ENCODE data around the gene PON2. TPM values are rescaled to one million over a fixed set of nuclear protein-coding genes. Genes with fewer than 3 reads are reported as not detected.

Gene PON2
- total and polyA plus RNA-seq, 2 of the 8 experiments (the other 6 are each of a cell fraction or from before 2014, with no cell fraction given), result 20.6 to 31.0 TPM

DNA sequence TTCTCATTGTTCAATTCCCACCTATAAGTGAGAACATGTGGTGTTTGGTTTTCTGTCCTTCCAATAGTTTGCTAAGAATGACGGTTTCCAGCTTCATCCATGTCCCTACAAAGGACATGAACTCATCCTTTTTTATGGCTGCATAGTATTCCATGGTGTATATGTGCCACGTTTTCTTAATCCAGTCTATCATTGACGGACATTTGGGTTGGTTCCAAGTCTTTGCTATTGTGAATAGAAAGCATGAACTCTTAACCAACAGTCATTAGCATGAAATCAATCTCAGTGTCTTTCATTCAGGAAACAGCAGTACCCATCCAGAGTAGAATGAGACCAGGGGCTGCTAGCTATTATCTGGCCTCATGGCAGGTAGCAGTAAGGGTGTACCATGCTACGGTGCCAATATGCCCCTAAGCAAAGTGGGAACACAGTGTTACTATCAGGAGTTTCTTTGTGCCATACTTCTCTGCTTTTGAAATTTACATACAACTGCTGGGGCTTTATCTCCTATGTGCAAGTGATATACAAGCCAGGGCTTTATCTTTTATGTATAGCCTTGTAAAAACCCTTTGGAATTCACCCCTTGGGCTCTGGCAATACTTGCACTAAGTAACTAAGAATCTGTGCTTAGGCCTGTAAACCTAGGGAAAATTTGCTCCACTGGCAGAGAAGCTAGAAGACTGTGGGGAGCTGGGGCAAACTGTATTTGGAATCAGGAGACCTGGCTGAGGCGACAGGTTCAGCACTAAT lies 5.4 kb downstream of the PON2 start:
- no peak overlapping the region for H2AK5ac ChIP-seq (ENCODE audit: low read depth, low read length)
- H3K79me1 ChIP-seq (ENCODE audit: low read depth, low read length), result no peaks in the 10 kb centered on the region; the same call in 1 of the 2 replicates
- DNase-seq (ENCODE audit: low read depth in 1 of 2, low spot score in 2 of 2) (no peak), FAIRE-seq (no peak)
- H3K18ac ChIP-seq (ENCODE audit: extremely low read depth, low read length), result no peak overlapping the region
- H3K14ac ChIP-seq (ENCODE audit: insufficient read length), result no peak overlapping the region
- no peak overlapping the region for H4K5ac ChIP-seq (ENCODE audit: insufficient read length, low read depth, low read length)
- peaks cover 0 to 3% of the 10 kb centered on the region in 2 experiments for H4K20me1 ChIP-seq (replicated peaks in 1 of 2; ENCODE audit: control insufficient read depth in 1 of 2, insufficient read depth in 2 of 2, low read length in 2 of 2)
- H3K9ac ChIP-seq (replicated peaks in 1 of 4; ENCODE audit: extremely low read depth in 1 of 4, low read depth in 3 of 4, low read length in 3 of 4), result no peak overlapping the region
- H3K27me3 ChIP-seq (replicated peaks in 1 of 4; ENCODE audit: control insufficient read depth in 3 of 4, extremely low read depth in 1 of 4, insufficient read depth in 3 of 4, low read length in 3 of 4), result peaks cover 0 to 1% (median 0%) of the 10 kb centered on the region in 4 experiments; a peak in 1 of 7 replicates
- no peaks in the 10 kb centered on the region for H3K36me3 ChIP-seq (ENCODE audit: control insufficient read depth in 2 of 4, insufficient read depth in 4 of 4, low read length in 3 of 4)
- no peak overlapping the region for H3K4me2 ChIP-seq (ENCODE audit: insufficient read depth in 1 of 2, low read depth in 2 of 2, low read length in 2 of 2)
- H2BK15ac ChIP-seq (ENCODE audit: low read length), result no peak overlapping the region
- H3K4ac ChIP-seq (replicated peaks; ENCODE audit: insufficient read length, low read depth, low read length), result no peak overlapping the region
- no peak overlapping the region for H3K4me3 ChIP-seq (ENCODE audit: extremely low read depth in 1 of 4, insufficient read depth in 2 of 4, low read depth in 3 of 4, low read length in 4 of 4)
- no peak overlapping the region for H2BK12ac ChIP-seq (ENCODE audit: low read depth, low read length)
- H3K23me2 ChIP-seq (ENCODE audit: low read depth, low read length), result no peaks in the 10 kb centered on the region
- ChIA-PET POLR2A (ENCODE audit: partially characterized antibody) (interaction anchor here (0.8 kb wide), 1 partner anchor 25 kb away, joined by 3 read pairs; no protein-coding TSS in a partner anchor), CTCF (ENCODE audit: partially characterized antibody) (interaction anchor here (0.6 to 1.8 kb wide), 5 partner anchors 34 to 702 kb away, joined by 3 to 5 read pairs (median 3); partner anchors contain the start of gene PON3)
- no peak overlapping the region for H3K23ac ChIP-seq (ENCODE audit: insufficient read length)
- no peak overlapping the region for H2BK20ac ChIP-seq (ENCODE audit: low read length)
- H3K79me2 ChIP-seq (ENCODE audit: control insufficient read depth in 1 of 2, insufficient read depth in 2 of 2, low read length in 2 of 2), result peaks cover 0 to 15% of the 10 kb centered on the region in 2 experiments; a peak in 1 of 4 replicates
- no peak overlapping the region for H4K8ac ChIP-seq (ENCODE audit: extremely low read depth, insufficient read depth, low read length)
- H3K9me3 ChIP-seq (ENCODE audit: insufficient read depth in 2 of 2, low read depth in 1 of 2, low read length in 1 of 2), result peaks cover 0 to 5% of the 10 kb centered on the region in 2 experiments; a peak in 1 of 4 replicates
- no peak overlapping the region for H3K27ac ChIP-seq (ENCODE audit: low read depth, low read length)
- no peak overlapping the region for H3K56ac ChIP-seq (replicated peaks; ENCODE audit: insufficient read length, low read depth, low read length)
- WGBS, 2 experiments (ENCODE audit: extremely low coverage in 1 of 2, insufficient coverage in 1 of 2, insufficient read length in 1 of 2, insufficient replicate concordance in 2 of 2, low coverage in 1 of 2, low lambda C conversion rate in 2 of 2, missing lambda C conversion rate in 1 of 2), result 74% methylated on average over 5 of the region's 5 CpGs; no CpG with 5 or more reads in 1 of the 2 experiments
- H2AFZ ChIP-seq (ENCODE audit: low read length), result no peak overlapping the region
- H2BK5ac ChIP-seq (ENCODE audit: low read depth, low read length), result no peak overlapping the region
- TF ChIP-seq JUND (IDR thresholded peaks at IDR 0.05; ENCODE audit: low read length) (no peak), JUN (IDR thresholded peaks at IDR 0.05; ENCODE audit: low read depth, low read length) (no peak)
- H4K91ac ChIP-seq (replicated peaks; ENCODE audit: insufficient read length, low read length), result no peak overlapping the region
- peaks cover 0 to 12% (median 4%) of the 10 kb centered on the region in 4 experiments; a peak in 4 of 7 replicates for H3K4me1 ChIP-seq (replicated peaks in 1 of 4; ENCODE audit: control insufficient read depth in 3 of 4, insufficient read depth in 4 of 4, low read length in 3 of 4)
- no peak overlapping the region for H2BK120ac ChIP-seq (replicated peaks; ENCODE audit: low read depth, low read length)
